KOPT-K1 (cell line): ENCODE measurements around the gene TAS1R3.

ENCODE experiments used
- H3K27ac ChIP-seq: fragments of 200-600 bp; sonication (generic); 2 replicates; pipeline ENCODE4 v1.5.1; 2016; ENCODE audit warnings: antibody characterized with exemption, mild to moderate bottlenecking, low read depth, low read length; ENCODE audit not compliant: poor library complexity, severe bottlenecking
- H3K36me3 ChIP-seq: fragments of 200-600 bp; sonication (generic); 2 replicates; pipeline ENCODE4 v1.5.1; 2017; ENCODE audit warnings: antibody characterized with exemption, mild to moderate bottlenecking, low read length, moderate library complexity; ENCODE audit not compliant: insufficient read depth
- H3K9me3 ChIP-seq: fragments of 200-600 bp; sonication (generic); 2 replicates; pipeline ENCODE4 v1.5.1; 2017; ENCODE audit warnings: antibody characterized with exemption, low read length, mild to moderate bottlenecking; ENCODE audit not compliant: insufficient read depth, poor library complexity, severe bottlenecking

Gene TAS1R3

GRCh38 chr1:1322418-1322817 is 8.7 kb upstream of the TAS1R3 start:
- no peak overlapping the region for H3K27ac ChIP-seq
- H3K36me3 ChIP-seq: peaks cover 45% of the 10 kb centered on the region

DNA sequence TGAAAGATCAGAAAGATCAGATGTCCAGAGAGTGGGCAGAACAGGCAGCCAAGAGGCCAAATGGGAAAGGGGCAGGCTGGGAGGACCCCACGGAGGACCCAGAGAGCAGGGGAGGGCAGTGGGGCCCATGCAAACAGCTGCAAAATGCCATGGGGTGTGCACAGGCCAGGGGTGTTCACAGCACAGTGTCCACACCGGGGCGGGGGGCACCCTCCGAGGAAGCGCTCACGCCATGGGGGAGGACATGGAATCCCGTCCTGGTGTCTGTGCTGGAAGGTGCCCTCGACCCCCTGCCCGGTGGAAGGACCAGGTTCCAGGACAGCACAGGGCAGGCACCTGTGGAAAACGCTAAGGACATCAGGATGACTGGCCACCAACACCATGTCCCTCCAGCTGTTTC is 8.1 kb upstream of the TAS1R3 start:
- Histone ChIP-seq H3K9me3 (no peaks in the 10 kb centered on the region), H3K27ac (no peak overlapping the region), H3K36me3 (peaks cover 40% of the 10 kb centered on the region)

More at GRCh38 chr1:1322418-1322817, 8.7 kb upstream of the TAS1R3 start:
- no peaks in the 10 kb centered on the region for H3K9me3 ChIP-seq

GRCh38 chr1:1324084-1324523 is 7.0 kb upstream of the TAS1R3 start:
- Histone ChIP-seq H3K9me3 (no peaks in the 10 kb centered on the region), H3K27ac (peak overlapping the region; percentile 74), H3K36me3 (peaks cover 28% of the 10 kb centered on the region)

DNA sequence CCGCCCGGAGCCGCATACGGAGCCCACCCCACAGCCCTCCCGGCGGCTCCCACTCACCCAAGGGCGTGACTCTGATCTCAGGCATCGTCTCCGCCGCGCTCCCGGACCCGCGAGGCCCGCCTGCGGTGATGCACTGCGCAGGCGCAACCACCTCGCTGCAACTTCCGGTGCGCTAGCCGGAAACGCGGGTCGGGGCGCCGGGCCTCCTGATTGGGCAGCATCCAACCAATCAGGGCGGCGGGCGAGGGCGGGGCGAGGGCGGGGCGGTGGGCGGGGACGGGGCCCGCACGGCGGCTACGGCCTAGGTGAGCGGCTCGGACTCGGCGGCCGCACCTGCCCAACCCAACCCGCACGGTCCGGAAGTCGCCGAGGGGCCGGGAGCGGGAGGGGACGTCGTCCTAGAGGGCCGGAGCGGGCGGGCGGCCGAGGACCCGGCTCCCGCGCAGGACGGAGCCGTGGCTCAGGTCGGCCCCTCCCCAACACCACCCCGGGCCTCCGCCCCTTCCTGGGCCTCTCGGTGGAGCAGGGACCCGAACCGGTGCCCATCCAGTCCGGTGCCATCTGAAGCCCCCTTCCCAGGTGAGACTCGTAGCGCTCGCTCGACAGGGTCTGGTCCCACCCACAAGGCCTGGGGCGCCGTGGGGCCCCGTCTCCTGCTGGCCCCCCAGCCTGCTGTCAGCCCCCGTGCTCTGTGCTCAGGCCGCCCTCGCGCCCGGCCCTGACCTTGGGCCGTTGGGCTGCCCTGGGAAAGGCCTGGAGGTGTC is 6.4 kb upstream of the TAS1R3 start, which contains the start of the genes CPTP and INTS11:
Gene CPTP (plus strand): TSS at position 279 of the 764 bp plus-strand sequence. CDS start 2,109 bp downstream, outside the sequence.
Gene INTS11 (minus strand): TSS at position 137 of the 764 bp plus-strand sequence. CDS start 52 bp downstream, at position 85.
- Histone ChIP-seq H3K27ac (peak within 1 kb of the TSS; percentile 74), H3K36me3 (peaks cover 22% of the 10 kb centered on the region)

GRCh38 chr1:1325288-1326074 is 5.6 kb upstream of the TAS1R3 start:
- H3K36me3 ChIP-seq: peaks cover 14% of the 10 kb centered on the region
- H3K27ac ChIP-seq: peak overlapping the region; percentile 74
- peaks cover 4% of the 10 kb centered on the region for H3K9me3 ChIP-seq

More for the DNA sequence above, 6.4 kb upstream of the TAS1R3 start, which contains the start of the genes CPTP and INTS11:
- no peaks in the 10 kb centered on the region for H3K9me3 ChIP-seq

DNA sequence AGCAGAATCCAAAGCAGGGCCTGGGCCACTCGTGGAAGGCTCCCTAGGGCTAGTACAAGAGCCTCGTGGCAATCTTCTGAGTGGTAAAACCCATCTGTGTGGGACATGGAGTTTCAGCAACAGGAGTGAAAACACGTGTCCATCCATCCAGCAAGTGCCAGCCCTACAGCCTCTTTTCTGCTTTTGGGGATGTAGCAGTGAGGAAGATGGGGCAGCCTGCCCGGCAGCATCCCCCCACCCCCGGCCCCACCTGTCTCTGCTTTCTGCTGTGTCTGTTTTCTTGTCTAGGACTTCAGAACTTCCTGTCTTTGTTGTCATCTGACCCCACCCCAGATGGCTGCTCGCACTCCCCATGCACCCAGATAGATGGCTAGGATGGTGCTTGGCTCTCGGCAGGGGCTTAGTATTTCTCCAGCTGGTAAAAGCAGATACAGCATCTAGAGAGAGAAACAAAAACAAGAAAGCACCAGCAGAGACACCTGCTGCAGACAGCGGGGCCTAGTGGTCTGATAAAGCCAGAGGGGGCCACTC is 4.9 kb upstream of the TAS1R3 start:
- Histone ChIP-seq H3K9me3 (peaks cover 4% of the 10 kb centered on the region), H3K27ac (peak overlapping the region; percentile 74), H3K36me3 (peaks cover 8% of the 10 kb centered on the region)

GRCh38 chr1:1327291-1327690 is 3.8 kb upstream of the TAS1R3 start:
- H3K27ac ChIP-seq: no peak overlapping the region
- peaks cover 4% of the 10 kb centered on the region for H3K9me3 ChIP-seq
- no peaks in the 10 kb centered on the region; the same call in 1 of the 2 replicates for H3K36me3 ChIP-seq

GRCh38 chr1:1328254-1328653 is 2.8 kb upstream of the TAS1R3 start:
- Histone ChIP-seq H3K27ac (no peak overlapping the region), H3K9me3 (peaks cover 4% of the 10 kb centered on the region), H3K36me3 (no peaks in the 10 kb centered on the region; the same call in 1 of the 2 replicates)

DNA sequence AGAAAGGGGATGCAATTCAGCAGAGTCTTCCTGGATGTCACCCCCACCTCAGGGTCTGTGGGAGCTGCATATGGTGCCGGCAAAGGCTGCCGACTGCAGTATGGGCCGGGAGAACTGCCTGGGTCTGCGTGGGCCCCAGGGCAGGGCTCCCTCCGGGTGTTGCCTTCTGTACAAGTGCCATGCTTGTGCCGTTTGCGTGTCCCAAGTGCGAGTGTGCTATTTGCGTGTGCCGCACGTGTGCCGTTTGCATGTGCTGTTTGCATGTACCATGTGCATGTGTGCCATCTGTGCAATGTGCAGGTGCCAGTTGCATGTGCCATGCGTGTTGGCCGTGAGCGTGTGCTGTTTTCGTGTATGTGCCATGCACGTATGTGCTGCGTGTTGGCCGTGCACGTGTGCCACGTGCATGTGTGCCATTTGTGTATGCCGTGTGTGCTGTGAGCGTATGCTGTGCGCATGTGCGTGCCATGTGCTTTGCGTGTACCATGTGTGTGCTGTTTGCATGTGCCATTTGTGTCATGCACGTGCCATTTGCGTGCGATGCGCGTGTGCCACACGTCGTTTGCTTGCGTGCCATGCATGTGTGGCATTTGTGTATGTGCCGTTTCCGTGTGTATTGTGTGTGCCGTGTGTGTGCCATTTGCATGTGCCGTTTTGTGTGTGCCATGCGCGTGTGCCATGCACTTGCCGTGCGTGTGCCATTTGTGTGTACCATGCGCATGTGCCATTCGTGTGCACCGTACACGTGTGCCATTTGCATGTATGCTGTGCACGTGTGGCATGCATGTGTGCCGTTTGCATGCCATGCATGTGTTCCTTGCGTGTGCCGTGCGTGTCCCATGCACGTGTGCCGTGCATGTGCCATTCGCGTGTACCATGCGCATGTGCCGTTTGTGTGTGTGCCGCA is 1.5 kb upstream of the TAS1R3 start:
- Histone ChIP-seq H3K9me3 (peaks cover 4% of the 10 kb centered on the region), H3K27ac (no peak overlapping the region), H3K36me3 (no peaks in the 10 kb centered on the region)

- no peaks in the 10 kb centered on the region for H3K36me3 ChIP-seq
- peaks cover 4% of the 10 kb centered on the region for H3K9me3 ChIP-seq
- no peak overlapping the region for H3K27ac ChIP-seq
Observed at GRCh38 chr1:1330366-1331067, 563 bp upstream of the TAS1R3 start.

GRCh38 chr1:1332031-1332755 is 1.1 kb downstream of the TAS1R3 start:
- 0 out of 2 replicates have a peak, but pooled peaks cover under 1% of the 10 kb centered on the region for H3K36me3 ChIP-seq
- peaks cover 4% of the 10 kb centered on the region for H3K9me3 ChIP-seq
- H3K27ac ChIP-seq: no peak overlapping the region

DNA sequence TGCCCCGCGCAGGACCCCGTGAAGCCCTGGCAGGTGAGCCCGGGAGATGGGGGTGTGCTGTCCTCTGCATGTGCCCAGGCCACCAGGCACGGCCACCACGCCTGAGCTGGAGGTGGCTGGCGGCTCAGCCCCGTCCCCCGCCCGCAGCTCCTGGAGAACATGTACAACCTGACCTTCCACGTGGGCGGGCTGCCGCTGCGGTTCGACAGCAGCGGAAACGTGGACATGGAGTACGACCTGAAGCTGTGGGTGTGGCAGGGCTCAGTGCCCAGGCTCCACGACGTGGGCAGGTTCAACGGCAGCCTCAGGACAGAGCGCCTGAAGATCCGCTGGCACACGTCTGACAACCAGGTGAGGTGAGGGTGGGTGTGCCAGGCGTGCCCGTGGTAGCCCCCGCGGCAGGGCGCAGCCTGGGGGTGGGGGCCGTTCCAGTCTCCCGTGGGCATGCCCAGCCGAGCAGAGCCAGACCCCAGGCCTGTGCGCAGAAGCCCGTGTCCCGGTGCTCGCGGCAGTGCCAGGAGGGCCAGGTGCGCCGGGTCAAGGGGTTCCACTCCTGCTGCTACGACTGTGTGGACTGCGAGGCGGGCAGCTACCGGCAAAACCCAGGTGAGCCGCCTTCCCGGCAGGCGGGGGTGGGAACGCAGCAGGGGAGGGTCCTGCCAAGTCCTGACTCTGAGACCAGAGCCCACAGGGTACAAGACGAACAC is 1.8 kb downstream of the TAS1R3 start:
- H3K9me3 ChIP-seq: peaks cover 4% of the 10 kb centered on the region
- H3K36me3 ChIP-seq: peaks cover 5% of the 10 kb centered on the region; the same call in 1 of the 2 replicates
- no peak overlapping the region for H3K27ac ChIP-seq
